K562 (cell line): ENCODE measurements around the gene SERTAD2. TPM values are rescaled to one million over a fixed set of nuclear protein-coding genes. Genes with fewer than 3 reads are reported as not detected.

Experiments
- ATAC-seq: fragments of 200-7000 bp; cut with Tn5 transposase; 3 replicates; pipeline ENCODE4 v1.9.1; 2020; ENCODE audit warnings: moderate library complexity
- BruUV-seq: library from RNA; stranded (reverse); fragments of 400-500 nt; replicated peaks from 2 replicates; lab custom pipeline; 2021; lab: Mats Ljungman, UMichigan
- CTCF ChIA-PET: fragments of 300-600 bp; formaldehyde crosslinking; extraction: SDS; loops from one replicate; lab custom pipeline; 2021; ENCODE audit warnings: low intra/inter-chr PET ratio; lab: Yijun Ruan, JAX
- POLR2A ChIA-PET: fragments of 300-600, 350-650 bp; sonication (Branson Sonifier 250); formaldehyde crosslinking; extraction: SDS; loops from one replicate; lab custom pipeline; 2021; ENCODE audit warnings: antibody characterized with exemption, inconsistent platforms; lab: Yijun Ruan, JAX
- DNase-seq, 4 experiments: peaks; one replicate each; pipeline versions ENCODE4 v3.0.0 to v3.0.0-alpha.2; 2011 to 2018; ENCODE audit warnings: low spot score in 3 of 4, mixed read lengths in 3 of 4; ENCODE audit errors: extremely low read depth in 1 of 4
- FAIRE-seq: peaks from 2 replicates; lab custom pipeline; 2011; peaks lifted over from hg19 to GRCh38; lab: Jason Lieb, UNC
- H2AFZ ChIP-seq: 2 replicates; pipeline ENCODE4 v1.6.0; 2011; ENCODE audit warnings: low read depth, low read length, control low read depth, inconsistent platforms
- H3K27ac ChIP-seq: fragments of 200-600 bp; 3 replicates; pipeline ENCODE4 v1.8.0; 2011; ENCODE audit warnings: low read depth, mild to moderate bottlenecking, control low read depth, inconsistent platforms, low read length, moderate library complexity, mixed read lengths; ENCODE audit errors: extremely low read depth
- H3K27me3 ChIP-seq, 2 experiments: fragments of 300-600 bp in 1 of 2; 2 replicates in 1 of 2; 3 replicates in 1 of 2; pipeline versions ENCODE4 v1.6.0 to v1.8.0; 2011; ENCODE audit warnings: inconsistent platforms in 2 of 2, low read length in 2 of 2, mild to moderate bottlenecking in 1 of 2, mixed read lengths in 1 of 2, moderate library complexity in 1 of 2; ENCODE audit not compliant: control insufficient read depth in 2 of 2, insufficient read depth in 2 of 2
- H3K36me3 ChIP-seq: fragments of 300-600 bp; 3 replicates; pipeline ENCODE4 v1.8.0; 2011; ENCODE audit warnings: mild to moderate bottlenecking, low read length, inconsistent platforms; ENCODE audit not compliant: control insufficient read depth, insufficient read depth
- H3K4me1 ChIP-seq, 2 experiments: fragments of 200-600 bp in 1 of 2; replicated peaks in 1 of 2; 2 replicates in 1 of 2; 3 replicates in 1 of 2; pipeline versions ENCODE4 v1.5.1 to v1.8.0; 2011; ENCODE audit warnings: inconsistent platforms in 2 of 2, low read length in 2 of 2, mild to moderate bottlenecking in 1 of 2, mixed read lengths in 1 of 2, moderate library complexity in 1 of 2; ENCODE audit not compliant: control insufficient read depth in 2 of 2, insufficient read depth in 2 of 2
- H3K4me2 ChIP-seq: 2 replicates; pipeline ENCODE4 v1.6.1; 2011; ENCODE audit warnings: low read length, control low read depth, inconsistent platforms, mixed read lengths; ENCODE audit not compliant: insufficient read depth
- H3K4me3 ChIP-seq: fragments of 200-600 bp; sonication (generic), shearing (Covaris generic); 2 replicates; pipeline ENCODE4 v1.5.1; 2016; ENCODE audit warnings: control low read depth, inconsistent platforms
- H3K79me2 ChIP-seq: fragments of 200-600 bp; 3 replicates; pipeline ENCODE4 v1.8.0; 2011; ENCODE audit warnings: low read length, inconsistent platforms; ENCODE audit not compliant: control insufficient read depth, insufficient read depth
- H3K9ac ChIP-seq, 2 experiments: 2 replicates each; pipeline versions ENCODE4 v1.6.0 to v1.6.1; 2011; ENCODE audit warnings: low read depth in 2 of 2, low read length in 2 of 2, control low read depth in 1 of 2, inconsistent platforms in 1 of 2, mild to moderate bottlenecking in 1 of 2, mixed read lengths in 1 of 2; ENCODE audit not compliant: insufficient read depth in 1 of 2
- H3K9me1 ChIP-seq: one replicate; pipeline ENCODE4 v1.6.0; 2011; ENCODE audit warnings: inconsistent platforms, mild to moderate bottlenecking, low read length, moderate library complexity; ENCODE audit not compliant: control insufficient read depth, insufficient read depth
- H3K9me3 ChIP-seq: replicated peaks from 2 replicates; pipeline ENCODE4 v1.5.1; 2011; ENCODE audit warnings: low read depth, low read length, inconsistent platforms; ENCODE audit not compliant: control insufficient read depth, insufficient read depth
- H4K20me1 ChIP-seq: replicated peaks from 2 replicates; pipeline ENCODE4 v1.6.1; 2011; ENCODE audit warnings: low read length, inconsistent platforms, mixed read lengths; ENCODE audit not compliant: control insufficient read depth, insufficient read depth
- C11orf30 ChIP-seq: fragments of 450-650 bp; IDR thresholded peaks from 2 replicates; pipeline ENCODE4 v1.6.1; 2016; ENCODE audit warnings: low read depth, mild to moderate bottlenecking
- NFATC3 ChIP-seq: fragments of 450-650 bp; IDR thresholded peaks from 2 replicates; pipeline ENCODE4 v1.6.1; 2017; ENCODE audit warnings: mild to moderate bottlenecking
- PHB2 ChIP-seq: fragments of 450-650 bp; IDR thresholded peaks from 2 replicates; pipeline ENCODE4 v1.6.1; 2017; ENCODE audit warnings: low read depth
- RFX5 ChIP-seq: IDR thresholded peaks from 2 replicates; pipeline ENCODE4 v1.6.1; 2011; ENCODE audit warnings: low read depth, mild to moderate bottlenecking, improper control_type of control experiment, low read length
- SMAD1 ChIP-seq: fragments of 150-350 bp; IDR thresholded peaks from 2 replicates; pipeline ENCODE4 v1.6.1; 2014; ENCODE audit warnings: low read length, low read depth; ENCODE audit not compliant: partially characterized antibody
- TAF15 ChIP-seq: fragments of 200-400 bp; formaldehyde crosslinking; IDR thresholded peaks from 2 replicates; pipeline ENCODE4 v1.6.1; 2017; ENCODE audit warnings: mild to moderate bottlenecking, low read depth, low read length, moderate library complexity
- ZNF124 ChIP-seq: sonication (generic); formaldehyde crosslinking; IDR thresholded peaks from 2 replicates; pipeline ENCODE4 v1.8.1; 2022; ENCODE audit warnings: missing genetic modification reagents
- ZNF239 ChIP-seq: fragments of 250-450 bp; sonication (Bioruptor Pico); IDR thresholded peaks from 2 replicates; pipeline ENCODE4 v1.4.0; 2020; ENCODE audit warnings: mild to moderate bottlenecking
- ZNF316 ChIP-seq: fragments of 450-650 bp; IDR thresholded peaks from 2 replicates; pipeline ENCODE4 v1.6.1; 2016
- ZNF766 ChIP-seq: fragments of 200-800 bp; sonication (Bioruptor generic); conservative IDR thresholded peaks from 2 replicates; pipeline ENCODE4 v1.6.1; 2016; ENCODE audit warnings: missing genetic modification characterization, missing compliant biosample characterization
- WGBS: fragments of 100-300 bp; shearing (Covaris generic); methylation state at CpG from one replicate; pipeline ENCODE4 v1.1.6; 2016; ENCODE audit warnings: low coverage, mixed read lengths; ENCODE audit not compliant: insufficient coverage; ENCODE audit errors: missing lambda C conversion rate; 5-methylcytosine and 5-hydroxymethylcytosine counted together
- in situ Hi-C: fragments of 300-500 bp; cut with MboI; formaldehyde crosslinking; loops from 4 replicates; pipeline ENCODE4 v1.15.0; 2018; ENCODE audit warnings: inconsistent platforms, mixed read lengths
- intact Hi-C: fragments of 100-400 bp; cut with micrococcal nuclease; formaldehyde crosslinking; loops from 2 replicates; pipeline ENCODE4 v1.14.2; 2022
- polyA plus RNA-seq, 8 experiments: library from polyadenylated mRNA; depleted of rRNA in 4 of 8; stranded (reverse) in 5 of 8; unstranded in 3 of 8; fragments of >200 nt; fragmentation: Nextera tagmentation in 2 of 8; fragmentation: Illumina TruSeq in 1 of 8; extraction: Ambion mirVana in 2 of 8; extraction: Trizol in 1 of 8; gene quantifications; 2 replicates each; pipeline versions ENCODE4 v1.2.1 to v1.2.3, GENCODE V29; 2011 to 2014; ENCODE audit warnings: inconsistent platforms in 1 of 8, missing spikeins in 1 of 8
- total RNA-seq, 7 experiments: library from RNA; depleted of rRNA in 6 of 7; stranded (reverse); fragments of >200 nt in 6 of 7; fragmentation: Illumina TruSeq in 2 of 7; extraction: Trizol in 2 of 7; gene quantifications; 2 replicates each; pipeline versions ENCODE4 v1.2.1 to v1.2.3, GENCODE V29; 2011 to 2021; ENCODE audit warnings: low replicate concordance in 1 of 7
- TF ChIP-seq, protein P1 (sequence below): fragments of 450-650 bp; IDR thresholded peaks from one replicate; pipeline ENCODE4 v1.6.1; 2018; ENCODE audit warnings: mild to moderate bottlenecking, moderate library complexity; ENCODE audit not compliant: partially characterized antibody

SERTAD2 gene
- total and polyA plus RNA-seq, 9 of the 15 experiments (the other 6 are each of a cell fraction or from before 2014, with no cell fraction given) = 3.0 to 12.5 (median 6.1) TPM

DNA sequence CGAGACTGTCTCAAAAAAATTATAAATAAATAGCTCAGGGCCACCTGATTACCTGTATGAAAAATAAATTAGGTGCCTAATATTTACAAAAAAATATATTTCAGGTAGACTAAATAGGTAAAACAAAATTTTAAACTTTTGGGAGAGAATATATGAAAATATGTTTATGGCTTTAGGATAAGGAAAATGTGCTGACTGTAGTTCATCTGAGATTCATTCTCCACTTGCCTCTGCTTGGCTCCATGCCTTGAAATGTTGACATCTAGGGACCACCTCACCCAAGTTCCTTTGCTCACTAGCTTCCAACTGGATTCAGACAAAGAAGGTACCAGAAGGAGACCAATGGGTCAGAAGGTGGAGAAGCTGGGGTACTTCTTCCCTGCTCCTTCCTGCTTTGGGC is 9.7 kb upstream of the SERTAD2 start:
- no peaks in the 10 kb centered on the region for H3K79me2 ChIP-seq
- intact Hi-C loops = no loop called here
- H3K36me3 ChIP-seq = no peaks in the 10 kb centered on the region

DNA sequence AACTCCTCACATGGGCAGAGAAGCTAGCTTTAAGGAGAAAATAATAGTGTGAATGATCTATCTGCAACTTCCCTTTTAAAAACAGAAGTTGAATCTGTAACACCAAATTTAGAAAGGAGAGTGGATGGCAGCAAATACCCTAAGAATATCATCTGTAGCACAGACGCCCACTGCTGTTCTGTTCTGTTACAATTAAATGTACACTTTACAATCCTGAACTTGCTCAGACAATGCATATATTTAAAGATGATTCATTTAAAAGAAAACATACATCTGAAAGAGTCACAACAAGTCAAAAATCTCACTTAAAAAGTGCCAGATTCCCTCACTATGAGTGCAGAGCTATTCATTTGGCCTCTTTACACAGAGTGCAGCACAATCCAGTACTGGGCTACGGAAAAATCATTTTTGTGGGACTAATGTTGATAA is 8.0 kb upstream of the SERTAD2 start:
- FAIRE-seq (no peak), ATAC-seq (no peak)
- BruUV-seq = no TSS peak
- POLR2A ChIA-PET = interaction anchor here (0.6 to 3.5 kb wide), 5 partner anchors 11 to 170 kb away, joined by 3 to 14 read pairs (median 4); no protein-coding TSS in a partner anchor
- Histone ChIP-seq H3K27ac (no peak overlapping the region), H3K9ac (no peak overlapping the region), H4K20me1 (no peaks in the 10 kb centered on the region), H3K4me3 (no peak overlapping the region), H3K9me1 (no peaks in the 10 kb centered on the region)
- no peak for TF ChIP-seq PHB2
- no peak for TF ChIP-seq RFX5
- TF ChIP-seq, protein P1, sequence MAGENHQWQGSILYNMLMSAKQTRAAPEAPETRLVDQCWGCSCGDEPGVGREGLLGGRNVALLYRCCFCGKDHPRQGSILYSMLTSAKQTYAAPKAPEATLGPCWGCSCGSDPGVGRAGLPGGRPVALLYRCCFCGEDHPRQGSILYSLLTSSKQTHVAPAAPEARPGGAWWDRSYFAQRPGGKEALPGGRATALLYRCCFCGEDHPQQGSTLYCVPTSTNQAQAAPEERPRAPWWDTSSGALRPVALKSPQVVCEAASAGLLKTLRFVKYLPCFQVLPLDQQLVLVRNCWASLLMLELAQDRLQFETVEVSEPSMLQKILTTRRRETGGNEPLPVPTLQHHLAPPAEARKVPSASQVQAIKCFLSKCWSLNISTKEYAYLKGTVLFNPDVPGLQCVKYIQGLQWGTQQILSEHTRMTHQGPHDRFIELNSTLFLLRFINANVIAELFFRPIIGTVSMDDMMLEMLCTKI = no peak
- TF ChIP-seq, all 486 proteins: peak for 0
- no peak overlapping the region for H2AFZ ChIP-seq
- H3K36me3 ChIP-seq = no peaks in the 10 kb centered on the region
- DNase-seq = no peak
- H3K79me2 ChIP-seq = no peaks in the 10 kb centered on the region
- intact Hi-C loops = no loop called here
- no peaks in the 10 kb centered on the region; a peak in 1 of 5 replicates for H3K4me1 ChIP-seq
- no peaks in the 10 kb centered on the region for H3K9me3 ChIP-seq
- 43% methylated on average over 2 of the region's 2 CpGs for WGBS
- H3K27me3 ChIP-seq = no peaks in the 10 kb centered on the region
- H3K4me2 ChIP-seq = no peak overlapping the region
- CTCF ChIA-PET = no interaction called here
- in situ Hi-C loops = no loop called here

More for the DNA sequence above, 9.7 kb upstream of the SERTAD2 start:
- Histone ChIP-seq H3K9ac (no peak overlapping the region), H4K20me1 (no peaks in the 10 kb centered on the region), H3K27me3 (no peaks in the 10 kb centered on the region), H3K4me3 (no peak overlapping the region), H3K9me3 (no peaks in the 10 kb centered on the region), H3K4me1 (no peaks in the 10 kb centered on the region; a peak in 2 of 5 replicates), H3K4me2 (no peak overlapping the region), H3K27ac (no peak overlapping the region), H2AFZ (no peak overlapping the region), H3K9me1 (no peaks in the 10 kb centered on the region)
- ATAC-seq (no peak), FAIRE-seq (no peak), DNase-seq (no peak)
- in situ Hi-C loops = no loop called here
- ChIA-PET CTCF (no interaction called here), POLR2A (interaction anchor here (0.7 to 3.7 kb wide), 6 partner anchors 8 to 77 kb away, joined by 3 to 39 read pairs (median 4); partner anchors contain the start of gene SERTAD2)
- no TSS peak for BruUV-seq
- TF ChIP-seq SMAD1 (no peak), ZNF124 (CRISPR knock-in tag) (no peak), ZNF316 (peak; percentile 48; the same call in 1 of the 2 replicates), C11orf30 (peak; percentile 15; the same call in 1 of the 2 replicates), NFATC3 (no peak), TAF15 (no peak), ZNF766 (no peak), ZNF239 (CRISPR knock-in tag) (no peak)
- 92% methylated on average over 1 of the region's 1 CpG for WGBS
